ENCODE results near the gene TRAF3.
A peak's percentile ranks its signal among the peaks of the same experiment; 100 is the strongest.

Gene TRAF3

GRCh38 chr14:102776761-102777710, at the start of gene TRAF3:
TSS of gene TRAF3 (plus strand) at chr14:102777449. CDS start at chr14:102870202, 92,753 bp downstream.
- DNase-seq: peak; percentile 69

- no peak for DNase-seq
These were observed 48.7 kb upstream of the TRAF3 start for GRCh38 chr14:102728501-102728900.

GRCh38 chr14:102729268-102729667, 48.0 kb upstream of the TRAF3 start:
- DNase-seq: no peak

GRCh38 chr14:102729825-102730224, 47.4 kb upstream of the TRAF3 start:
- DNase-seq: no peak

GRCh38 chr14:102731101-102731870, 46.0 kb upstream of the TRAF3 start:
- no peak for DNase-seq

GRCh38 chr14:102731871-102732800, 45.1 kb upstream of the TRAF3 start:
- DNase-seq: no peak

- DNase-seq: no peak
These were observed 44.3 kb upstream of the TRAF3 start for GRCh38 chr14:102732924-102733323.

- no peak for DNase-seq
These were observed 43.9 kb upstream of the TRAF3 start for GRCh38 chr14:102733326-102733725.

- no peak for DNase-seq
These were observed 42.8 kb upstream of the TRAF3 start for GRCh38 chr14:102734436-102734835.

GRCh38 chr14:102736956-102737355, 40.3 kb upstream of the TRAF3 start:
- DNase-seq: no peak

GRCh38 chr14:102737402-102738372, 39.6 kb upstream of the TRAF3 start:
- no peak for DNase-seq

- DNase-seq: no peak
These were observed 38.7 kb upstream of the TRAF3 start for GRCh38 chr14:102738373-102739189.

- DNase-seq: no peak
These were observed 38.1 kb upstream of the TRAF3 start for GRCh38 chr14:102739190-102739469.

- DNase-seq: no peak
These were observed 30.4 kb upstream of the TRAF3 start for GRCh38 chr14:102746634-102747438.

- no peak for DNase-seq
These were observed 28.4 kb upstream of the TRAF3 start for GRCh38 chr14:102748806-102749205.

- DNase-seq: no peak
These were observed 27.6 kb upstream of the TRAF3 start for GRCh38 chr14:102749393-102750305.

GRCh38 chr14:102750376-102750775, 26.9 kb upstream of the TRAF3 start:
- DNase-seq: no peak

- no peak for DNase-seq
These were observed 26.2 kb upstream of the TRAF3 start for GRCh38 chr14:102751088-102751487.
